Measurements from ENCODE around the gene CEP19. TPM values are rescaled to one million over a fixed set of nuclear protein-coding genes. Genes with fewer than 3 reads are reported as not detected.
A peak's percentile ranks its signal among the peaks of the same experiment; 100 is the strongest.
"Not testable (repeated sequence)": the region's sequence is repeated elsewhere in the genome, so short reads cannot be mapped to it uniquely, and the experiment has no call there.

Gene CEP19
- total RNA-seq, 3 donors from 2014 or later: 0.23 to 3.8 (median 0.70) TPM

- intact Hi-C loops (cut with DNase I, micrococcal nuclease): no loop called here
- DNase-seq (no peak), ATAC-seq (no peak)
- Histone ChIP-seq H3K36me3 (ENCODE audit: low read depth) (no peaks in the 10 kb centered on the region), H3K4me1 (ENCODE audit: low read depth) (peaks cover 19% of the 10 kb centered on the region), H3K4me3 (no peak overlapping the region), H3K9me3 (peaks cover 5% of the 10 kb centered on the region)
- no peak for TF ChIP-seq CTCF (IDR thresholded peaks at IDR 0.05)
Measured at GRCh38 chr3:196753201-196753600, 41.2 kb upstream of the CEP19 start.

- TF ChIP-seq CTCF (IDR thresholded peaks at IDR 0.05): no peak
- ATAC-seq (no peak), DNase-seq (no peak)
- H3K4me1 ChIP-seq (ENCODE audit: low read depth): peaks cover 7% of the 10 kb centered on the region
- no peak overlapping the region for H3K4me3 ChIP-seq
- intact Hi-C loops (cut with DNase I, micrococcal nuclease): no loop called here
- no peaks in the 10 kb centered on the region for H3K36me3 ChIP-seq (ENCODE audit: low read depth)
- no peaks in the 10 kb centered on the region for H3K9me3 ChIP-seq
Measured at GRCh38 chr3:196749125-196749524, 37.1 kb upstream of the CEP19 start.

GRCh38 chr3:196743569-196743968, 31.5 kb upstream of the CEP19 start:
- H3K4me3 ChIP-seq; ATAC-seq; DNase-seq; H3K36me3 ChIP-seq (ENCODE audit: low read depth); intact Hi-C loops (cut with DNase I, micrococcal nuclease); H3K9me3 ChIP-seq: not testable (repeated sequence)
- H3K4me1 ChIP-seq (ENCODE audit: low read depth): peaks cover 11% of the 10 kb centered on the region

GRCh38 chr3:196741249-196741889, 29.3 kb upstream of the CEP19 start:
- intact Hi-C loops (cut with DNase I, micrococcal nuclease): no loop called here
- peaks cover 11% of the 10 kb centered on the region for H3K4me1 ChIP-seq (ENCODE audit: low read depth)
- no peaks in the 10 kb centered on the region for H3K9me3 ChIP-seq
- H3K36me3 ChIP-seq (ENCODE audit: low read depth): no peaks in the 10 kb centered on the region
- DNase-seq (no peak), ATAC-seq (no peak)
- no peak for TF ChIP-seq CTCF (IDR thresholded peaks at IDR 0.05)
- H3K4me3 ChIP-seq: no peak overlapping the region

GRCh38 chr3:196740481-196741248, 28.6 kb upstream of the CEP19 start:
- peak overlapping the region; percentile 80 for H3K4me3 ChIP-seq
- peaks cover 11% of the 10 kb centered on the region for H3K4me1 ChIP-seq (ENCODE audit: low read depth)
- H3K9me3 ChIP-seq: no peaks in the 10 kb centered on the region
- no peaks in the 10 kb centered on the region for H3K36me3 ChIP-seq (ENCODE audit: low read depth)
- intact Hi-C loops (cut with DNase I, micrococcal nuclease): no loop called here
- DNase-seq (no peak), ATAC-seq (peak; percentile 17)
- no peak for TF ChIP-seq CTCF (IDR thresholded peaks at IDR 0.05)
